ENCODE data around the gene MEPE.

Gene MEPE

GRCh38 chr4:87832669-87833068 is at the start of gene MEPE:
MEPE (plus strand) TSS chr4:87832969; CDS start chr4:87834715, 1,746 bp downstream.
- no peak for DNase-seq

- no peak for DNase-seq
Measured at GRCh38 chr4:87783781-87784180, 49.0 kb upstream of the MEPE start.

- DNase-seq, result no peak
Measured at GRCh38 chr4:87785731-87786509, 46.8 kb upstream of the MEPE start.

GRCh38 chr4:87799301-87800113 is 33.3 kb upstream of the MEPE start, which contains the start of gene IBSP:
IBSP (plus strand) TSS chr4:87799554; CDS start chr4:87802362, 2,808 bp downstream.
- DNase-seq, result no peak

- no peak for DNase-seq
Measured at GRCh38 chr4:87802858-87803257, 29.9 kb upstream of the MEPE start.

GRCh38 chr4:87803421-87803820 is 29.3 kb upstream of the MEPE start:
- no peak for DNase-seq

GRCh38 chr4:87804871-87805270 is 27.9 kb upstream of the MEPE start:
- DNase-seq, result no peak

GRCh38 chr4:87805971-87806370 is 26.8 kb upstream of the MEPE start:
- DNase-seq, result no peak

GRCh38 chr4:87806520-87806919 is 26.2 kb upstream of the MEPE start:
- DNase-seq, result no peak

GRCh38 chr4:87807402-87807801 is 25.4 kb upstream of the MEPE start:
- DNase-seq, result no peak

- no peak for DNase-seq
Measured at GRCh38 chr4:87811977-87812376, 20.8 kb upstream of the MEPE start.

- no peak for DNase-seq
Measured at GRCh38 chr4:87819281-87819919, 13.4 kb upstream of the MEPE start.

GRCh38 chr4:87823200-87823599 is 9.6 kb upstream of the MEPE start:
- DNase-seq, result no peak

- DNase-seq, result no peak
Measured at GRCh38 chr4:87823724-87824123, 9.0 kb upstream of the MEPE start.

GRCh38 chr4:87824352-87824751 is 8.4 kb upstream of the MEPE start:
- DNase-seq, result no peak

- DNase-seq, result no peak
Measured at GRCh38 chr4:87834401-87834800, 1.6 kb downstream of the MEPE start.

GRCh38 chr4:87835197-87835596 is 2.4 kb downstream of the MEPE start:
- no peak for DNase-seq

- no peak for DNase-seq
Measured at GRCh38 chr4:87835743-87836142, 3.0 kb downstream of the MEPE start.

- no peak for DNase-seq
Measured at GRCh38 chr4:87838205-87838604, 5.4 kb downstream of the MEPE start.

GRCh38 chr4:87838890-87839591 is 6.3 kb downstream of the MEPE start:
- no peak for DNase-seq

- no peak for DNase-seq
Measured at GRCh38 chr4:87839592-87839946, 6.8 kb downstream of the MEPE start.

GRCh38 chr4:87840149-87840548 is 7.4 kb downstream of the MEPE start:
- DNase-seq, result no peak

GRCh38 chr4:87843936-87844335 is 11.2 kb downstream of the MEPE start:
- DNase-seq, result no peak
